HG02759 (cell line): ENCODE data around the gene PSORS1C1.
"Not testable (repeated sequence)": the region's sequence is repeated elsewhere in the genome, so short reads cannot be mapped to it uniquely, and the experiment has no call there.

Experiments
- ATAC-seq: cut with Tn5 transposase; IDR thresholded peaks from one replicate; pipeline ENCODE4 v1.9.1; 2021; ENCODE audit warnings: mild to moderate bottlenecking, moderate library complexity; ENCODE audit not compliant: unreplicated experiment

The PSORS1C1 gene, protein sequence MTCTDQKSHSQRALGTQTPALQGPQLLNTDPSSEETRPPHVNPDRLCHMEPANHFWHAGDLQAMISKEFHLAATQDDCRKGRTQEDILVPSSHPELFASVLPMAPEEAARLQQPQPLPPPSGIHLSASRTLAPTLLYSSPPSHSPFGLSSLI

DNA sequence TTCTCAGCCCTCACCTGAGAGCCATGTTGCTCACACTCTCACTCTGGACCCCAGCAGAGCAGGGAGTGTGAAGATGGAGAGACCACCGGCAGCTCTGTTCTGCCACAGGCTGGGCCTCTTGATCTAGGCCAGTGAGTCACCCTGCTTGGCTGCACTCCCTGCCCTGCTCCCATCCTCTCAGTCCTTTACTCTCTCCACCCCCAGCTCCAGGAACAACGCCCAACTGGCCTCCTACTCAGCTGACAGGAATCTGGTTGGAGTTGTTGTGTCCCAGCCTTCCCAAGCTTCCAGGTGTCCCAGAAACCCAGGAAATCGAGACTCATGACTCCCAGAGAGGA is at the start of gene PSORS1C1:
PSORS1C1 (plus strand) TSS at position 260 of the 338 bp plus-strand sequence. CDS start 14,833 bp downstream, outside the sequence.
- ATAC-seq = no peak

DNA sequence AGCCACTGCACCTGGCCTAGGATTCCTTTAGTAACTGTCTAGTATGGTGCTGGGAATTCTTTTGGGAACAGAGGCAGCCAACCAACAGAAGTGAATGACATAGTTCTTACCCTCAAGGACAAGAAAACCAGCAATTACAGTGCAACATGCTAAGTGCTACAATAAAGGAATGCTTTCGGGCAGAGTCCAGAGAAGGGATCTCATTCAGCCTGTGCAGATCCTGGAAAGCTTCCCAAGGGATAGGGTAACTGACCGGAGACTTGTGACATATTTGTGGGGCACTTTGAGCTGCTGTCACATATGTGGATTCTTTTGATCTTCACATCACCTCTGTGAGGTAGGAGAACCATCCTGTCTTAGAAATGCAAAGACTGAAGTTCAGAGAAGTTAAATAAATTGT is 49.0 kb upstream of the PSORS1C1 start:
- ATAC-seq = no peak

DNA sequence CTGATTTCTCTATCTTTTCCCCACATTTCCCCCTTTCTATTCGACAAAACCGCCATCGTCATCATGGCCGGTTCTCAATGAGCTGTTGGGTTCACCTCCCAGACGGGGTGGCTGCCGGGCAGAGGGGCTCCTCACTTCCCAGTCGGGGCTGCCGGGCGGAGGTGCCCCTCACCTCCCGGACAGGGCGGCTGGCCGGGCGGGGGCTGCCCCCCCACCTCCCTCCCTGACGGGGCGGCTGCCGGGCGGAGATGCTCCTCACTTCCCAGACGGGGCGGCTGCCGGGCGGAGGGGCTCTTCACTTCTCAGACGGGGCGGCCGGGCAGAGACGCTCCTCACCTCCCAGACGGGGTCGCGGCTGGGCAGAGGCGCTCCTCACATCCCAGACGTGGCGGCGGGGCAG is 47.6 kb upstream of the PSORS1C1 start:
- ATAC-seq = not testable (repeated sequence)

DNA sequence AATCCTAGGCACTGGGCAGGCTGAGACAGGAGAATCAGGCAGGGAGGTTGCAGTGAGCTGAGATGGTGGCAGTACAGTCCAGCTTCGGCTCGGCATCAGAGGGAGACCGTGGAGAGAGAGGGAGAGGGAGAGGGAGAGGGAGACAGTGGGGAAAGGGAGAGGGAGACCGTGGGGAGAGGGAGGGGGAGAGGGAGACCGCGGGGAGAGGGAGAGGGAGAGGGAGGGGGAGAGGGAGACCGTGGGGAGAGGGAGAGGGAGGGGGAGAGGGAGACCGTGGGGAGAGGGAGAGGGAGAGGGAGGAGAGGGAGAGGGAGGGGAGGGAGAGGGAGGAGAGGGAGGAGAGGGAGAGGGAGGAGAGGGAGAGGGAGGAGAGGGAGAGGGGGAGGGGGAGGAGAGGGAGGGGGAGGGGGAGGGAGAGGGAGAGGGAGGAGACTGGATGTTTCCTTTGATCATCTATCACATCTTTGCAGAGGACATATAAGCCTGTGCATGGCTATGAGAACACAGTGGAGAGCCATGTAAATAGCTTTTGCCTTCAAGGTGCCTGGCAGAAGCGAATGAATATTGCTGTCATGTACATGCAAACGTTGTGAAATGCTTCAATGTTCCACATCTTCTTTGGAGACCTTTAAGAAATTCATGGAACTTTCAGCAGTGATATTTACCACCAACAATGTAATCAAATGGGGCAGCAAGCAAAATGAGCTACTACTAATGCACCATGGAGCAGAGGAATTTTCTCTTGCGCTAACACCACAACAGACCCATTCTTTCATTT is 46.5 kb upstream of the PSORS1C1 start:
- not testable (repeated sequence) for ATAC-seq

DNA sequence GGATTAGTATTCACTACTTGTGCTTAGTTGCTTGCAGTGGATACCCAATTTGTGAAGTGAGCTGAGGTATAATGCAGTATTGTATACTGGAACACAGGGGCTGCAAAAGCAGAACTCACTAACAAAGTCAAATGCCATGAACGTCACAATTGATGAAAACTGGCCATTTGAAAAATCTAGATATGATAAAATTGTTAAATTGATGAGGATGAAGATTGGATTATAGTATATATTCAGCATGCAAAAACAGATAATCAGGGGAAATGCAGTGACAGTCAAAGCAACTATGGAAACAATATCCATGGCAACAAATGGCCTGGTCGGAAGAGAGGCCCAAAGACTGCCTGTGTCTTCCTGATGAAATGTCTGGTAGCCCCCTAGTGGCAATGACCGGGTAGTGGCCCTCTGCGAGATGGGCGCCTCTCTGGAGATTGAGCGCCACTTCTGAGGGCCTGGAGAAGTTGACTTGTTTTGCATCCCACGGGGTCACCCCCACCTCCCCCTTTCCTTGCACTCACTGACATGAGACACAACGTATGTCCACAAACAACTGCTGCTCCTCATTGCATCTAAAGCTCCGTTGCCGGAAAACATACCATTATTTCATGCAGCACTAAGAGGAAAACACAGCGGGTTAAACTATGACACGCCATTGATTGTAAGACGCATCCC is 45.8 kb upstream of the PSORS1C1 start:
- no peak for ATAC-seq

DNA sequence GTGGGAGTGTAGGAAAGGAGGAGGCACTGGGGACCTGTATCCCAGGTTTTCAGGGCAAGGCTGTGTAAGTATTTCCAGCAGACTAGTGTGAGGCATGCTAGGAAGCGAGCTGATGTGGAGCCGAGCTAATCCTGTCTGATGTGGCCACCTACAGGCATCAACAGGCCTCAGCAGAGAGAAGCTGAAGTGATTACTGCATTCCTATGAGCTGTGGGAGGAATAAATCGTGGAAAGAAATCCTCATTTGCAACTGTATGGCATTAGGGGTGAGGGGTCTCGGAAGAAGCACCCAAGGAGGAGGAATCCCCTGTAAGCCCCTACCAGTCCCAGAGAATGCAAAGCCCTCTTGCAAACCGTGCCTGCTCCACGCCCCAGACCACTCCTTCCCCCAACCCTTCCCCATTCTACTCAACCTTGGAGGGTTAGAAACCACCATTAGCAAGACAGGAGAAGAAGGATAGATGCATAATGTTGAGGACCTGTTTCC is 43.8 kb upstream of the PSORS1C1 start:
- ATAC-seq = no peak

DNA sequence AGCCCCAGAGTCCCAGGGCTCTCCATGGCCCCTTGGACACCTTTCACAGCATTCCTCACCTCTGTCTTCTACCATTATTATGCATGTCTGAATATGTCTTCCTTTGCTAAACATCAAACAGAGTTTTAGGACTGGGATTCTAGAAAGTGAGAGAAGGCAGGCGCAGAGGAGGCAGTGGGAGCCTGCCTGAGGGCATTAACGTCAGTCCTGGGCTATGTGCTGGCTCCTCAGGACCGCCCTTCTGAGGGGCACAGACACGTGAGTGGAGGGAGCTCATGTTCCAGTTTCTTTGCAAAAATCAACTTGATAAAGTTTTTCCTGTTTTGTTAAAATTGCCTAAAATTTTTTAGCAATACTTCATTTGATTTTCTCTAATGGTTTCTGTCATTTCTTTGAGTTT is 40.2 kb upstream of the PSORS1C1 start:
- ATAC-seq = no peak

DNA sequence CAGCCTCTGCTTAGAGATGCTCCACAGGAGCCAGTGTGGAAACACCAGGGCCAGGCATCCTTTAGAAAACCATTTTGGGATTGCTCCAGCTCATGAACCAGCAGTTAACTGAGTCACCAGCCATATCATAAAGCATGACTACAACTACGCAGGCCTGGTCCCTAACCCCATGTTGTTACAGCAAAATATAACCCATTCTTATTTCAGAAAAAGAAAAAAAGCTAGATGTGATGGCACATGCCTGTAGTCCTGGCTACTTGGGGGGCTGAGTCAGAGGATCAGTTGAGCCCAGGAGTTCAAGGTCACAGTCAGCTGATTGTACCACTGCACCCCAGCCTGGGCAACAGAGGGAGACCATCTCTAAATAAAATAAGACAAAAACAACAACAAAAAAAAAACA is 39.1 kb upstream of the PSORS1C1 start:
- no peak for ATAC-seq

DNA sequence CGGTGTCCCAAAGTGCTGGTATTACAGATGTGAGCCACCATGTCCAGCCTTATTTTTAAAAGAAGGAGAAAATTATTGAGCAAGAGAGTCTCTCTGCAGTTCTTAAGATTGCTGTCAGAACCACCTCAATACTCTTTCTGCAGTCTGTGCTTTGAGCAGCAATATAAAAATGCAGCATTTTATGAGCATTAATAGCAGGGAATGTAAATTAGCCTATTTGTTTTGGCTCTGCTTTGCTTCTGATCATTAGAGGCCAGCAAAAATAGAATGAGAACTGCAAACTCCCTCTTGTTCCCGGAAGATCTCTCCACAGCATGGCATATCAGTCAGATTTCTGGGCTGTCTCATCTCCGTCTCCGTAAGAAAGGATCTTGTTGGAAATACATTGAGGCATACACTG is 38.0 kb upstream of the PSORS1C1 start:
- ATAC-seq = no peak

DNA sequence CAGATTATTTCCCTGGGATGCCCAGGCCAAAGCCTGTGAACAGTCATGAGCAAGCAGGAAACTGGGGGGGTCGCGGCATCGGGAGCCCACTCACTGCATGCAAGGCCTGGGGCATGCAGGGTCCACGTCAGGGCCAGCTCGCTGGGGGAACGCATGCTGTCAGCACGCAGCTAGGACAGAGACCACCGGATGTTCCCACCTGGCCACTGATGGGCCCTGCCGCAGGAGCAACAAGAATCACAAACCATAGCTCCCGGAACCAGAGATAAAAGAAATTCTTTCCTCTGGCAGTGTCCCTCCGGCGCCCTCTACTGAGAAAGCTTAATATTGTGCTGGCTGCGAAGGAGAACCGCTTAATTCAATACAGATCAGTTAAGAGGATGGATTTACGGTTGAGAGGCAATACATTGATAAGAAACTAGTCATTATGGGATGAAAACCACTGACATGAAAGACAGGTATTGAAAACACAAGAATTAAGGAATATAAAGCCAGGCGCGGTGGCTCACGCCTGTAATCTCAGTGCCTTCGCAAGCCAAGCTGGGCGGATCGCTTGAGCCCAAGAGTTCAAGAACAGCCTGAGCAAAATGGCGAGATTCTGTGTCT is 34.8 kb upstream of the PSORS1C1 start:
- ATAC-seq = no peak

DNA sequence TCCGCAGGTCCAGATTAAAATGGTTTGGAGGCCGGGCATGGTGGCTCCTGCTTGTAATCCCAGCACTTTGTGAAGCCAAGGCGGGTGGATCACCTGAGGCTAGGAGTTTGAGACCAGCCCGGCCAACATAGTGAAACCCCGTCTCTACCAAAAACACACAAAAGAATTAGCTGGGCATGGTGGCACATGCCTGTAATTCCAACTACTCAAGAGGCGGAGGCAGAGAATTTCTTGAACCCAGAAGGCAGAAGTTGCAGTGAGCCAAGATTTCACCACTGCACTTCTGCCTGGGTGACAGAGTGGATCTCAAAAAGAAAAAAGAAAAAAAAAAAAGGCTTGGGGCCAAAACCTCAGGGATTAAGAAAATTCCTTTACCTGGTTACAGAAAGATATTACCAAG is 32.7 kb upstream of the PSORS1C1 start:
- no peak for ATAC-seq

DNA sequence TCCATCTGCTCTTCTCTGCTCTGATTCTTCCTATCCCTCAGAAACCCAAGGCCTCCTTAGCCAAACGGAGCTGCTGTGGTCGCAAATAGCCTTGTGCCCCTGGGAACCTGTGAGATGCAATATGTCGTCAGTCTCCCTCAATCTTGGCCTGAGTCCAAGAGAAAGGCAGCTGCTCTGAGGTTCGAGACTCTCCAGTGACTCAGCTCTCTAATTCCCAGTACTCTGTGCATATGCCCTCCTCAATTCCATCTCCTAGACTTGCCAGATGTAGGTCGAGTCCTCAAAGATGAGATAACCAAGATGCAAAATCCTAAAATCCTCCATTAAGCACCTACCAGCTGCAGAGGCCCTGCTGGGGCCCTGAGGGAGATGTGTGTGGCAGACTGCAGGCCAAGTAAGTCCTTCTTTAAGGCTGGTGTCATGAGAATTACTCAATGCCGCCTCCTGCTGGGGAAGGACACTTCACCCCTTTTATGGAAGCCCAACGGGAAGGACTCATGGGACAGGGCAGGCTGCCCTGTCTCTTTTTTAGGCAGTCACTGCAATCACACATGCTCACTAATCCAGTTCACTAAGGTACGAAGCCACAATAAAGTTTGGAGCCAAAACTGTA is 30.8 kb upstream of the PSORS1C1 start:
- no peak for ATAC-seq

DNA sequence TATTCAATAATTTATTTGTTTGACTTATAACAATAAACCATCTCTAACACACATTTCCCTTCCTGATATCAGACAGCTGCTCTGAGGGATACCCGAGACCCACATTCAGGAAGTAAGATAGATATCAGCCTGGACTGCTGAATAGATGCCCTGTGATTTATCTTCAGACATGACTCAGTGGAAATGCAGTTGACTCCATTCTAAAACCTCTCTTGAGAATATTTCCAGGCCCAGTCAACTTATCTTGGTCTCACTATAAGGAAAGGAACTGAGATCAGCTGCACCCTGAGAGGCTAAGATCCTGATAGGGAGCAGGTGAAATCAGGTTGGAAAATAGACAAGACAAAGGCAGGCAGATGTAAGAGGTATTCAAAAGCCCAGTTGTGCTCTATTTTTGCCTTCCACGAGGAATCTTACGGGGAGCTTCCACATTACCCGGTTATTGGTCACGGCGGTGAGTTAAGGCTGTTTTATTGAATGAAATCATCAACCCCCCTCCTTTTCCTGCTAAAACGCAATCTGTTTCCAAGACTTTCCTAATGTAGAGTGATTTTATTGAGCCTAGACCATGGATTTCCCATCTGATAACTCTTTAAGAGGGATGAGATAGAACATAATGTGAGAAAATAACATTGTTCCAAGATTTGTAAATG is 27.7 kb upstream of the PSORS1C1 start:
- no peak for ATAC-seq

DNA sequence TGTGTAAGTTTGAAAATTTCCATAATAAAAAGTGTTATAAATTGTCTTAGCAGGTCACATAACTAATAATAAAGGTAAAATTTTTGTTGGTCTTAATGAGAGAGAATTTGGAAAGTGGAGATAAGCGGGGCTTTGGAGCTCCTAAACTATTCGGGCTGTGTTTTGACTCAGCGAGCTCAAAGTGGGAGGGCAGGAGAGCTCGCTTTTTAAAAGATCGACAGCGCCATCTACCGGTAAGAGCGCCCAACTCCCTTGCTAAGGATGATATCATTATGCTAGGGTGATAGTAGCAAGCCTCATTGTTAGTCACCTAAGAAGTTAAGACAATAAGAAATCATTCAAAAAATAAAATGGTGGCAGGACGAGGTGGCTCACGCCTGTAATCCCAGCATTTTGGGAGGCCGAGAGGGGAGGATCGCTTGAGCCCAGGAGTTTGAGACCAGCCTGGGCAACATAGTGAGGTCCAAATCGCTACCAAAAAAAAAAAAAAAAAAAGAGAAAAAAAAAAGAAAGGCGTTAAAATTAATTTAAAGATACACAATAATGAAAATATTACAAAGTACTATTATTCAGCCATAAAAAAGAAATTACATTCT is 27.0 kb upstream of the PSORS1C1 start:
- no peak for ATAC-seq

DNA sequence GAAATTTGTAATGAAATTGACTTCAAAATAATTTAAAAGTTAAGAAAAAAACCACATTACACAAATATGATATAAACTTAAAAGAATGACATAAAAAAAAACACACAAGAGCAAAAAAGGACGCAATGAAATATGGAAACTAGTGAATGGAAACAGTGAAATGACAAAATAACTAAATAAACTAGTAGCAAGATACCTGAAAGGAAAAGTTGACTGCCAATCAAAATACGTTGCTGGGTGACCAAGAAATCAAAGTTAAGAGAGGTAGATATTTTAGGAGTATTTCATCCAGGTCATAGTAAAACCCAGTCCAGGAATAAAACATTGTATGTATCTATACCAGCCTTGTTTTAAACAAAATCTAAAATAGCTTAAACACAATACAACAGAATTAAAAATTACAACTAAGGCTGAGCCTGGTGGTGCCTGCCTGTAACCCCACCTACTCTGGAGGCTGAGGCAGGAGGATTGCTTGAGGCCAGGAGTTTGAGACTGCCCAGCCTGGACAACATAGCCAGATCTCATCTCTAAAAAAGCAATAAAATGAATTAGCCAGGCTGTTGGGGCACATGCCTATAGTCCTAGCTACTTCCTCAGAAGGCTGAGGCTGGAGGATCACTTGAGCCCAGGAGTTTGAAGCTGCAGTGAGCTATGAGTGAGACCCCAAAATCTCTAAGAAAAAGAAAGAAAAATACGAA is 24.2 kb upstream of the PSORS1C1 start:
- no peak for ATAC-seq

DNA sequence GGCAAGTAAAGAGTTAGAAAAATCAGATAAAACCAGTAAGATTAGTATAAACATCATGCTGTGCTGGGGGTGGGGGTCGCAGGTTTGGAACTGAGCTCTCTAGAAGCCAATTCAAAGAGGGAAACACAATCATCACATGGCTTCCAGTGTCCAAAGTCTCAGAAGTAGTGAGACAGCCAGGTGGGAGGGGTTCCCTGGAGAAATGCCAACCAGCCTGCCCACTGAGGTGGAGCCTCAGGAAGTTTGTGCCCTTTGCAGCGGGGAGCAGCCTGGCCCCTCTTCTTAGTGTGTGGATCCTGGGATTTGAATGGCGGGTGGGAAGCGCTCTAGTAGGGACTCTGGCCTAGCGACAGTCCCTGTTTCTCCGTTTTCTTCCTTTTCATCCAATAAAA is 23.6 kb upstream of the PSORS1C1 start:
- ATAC-seq = no peak

DNA sequence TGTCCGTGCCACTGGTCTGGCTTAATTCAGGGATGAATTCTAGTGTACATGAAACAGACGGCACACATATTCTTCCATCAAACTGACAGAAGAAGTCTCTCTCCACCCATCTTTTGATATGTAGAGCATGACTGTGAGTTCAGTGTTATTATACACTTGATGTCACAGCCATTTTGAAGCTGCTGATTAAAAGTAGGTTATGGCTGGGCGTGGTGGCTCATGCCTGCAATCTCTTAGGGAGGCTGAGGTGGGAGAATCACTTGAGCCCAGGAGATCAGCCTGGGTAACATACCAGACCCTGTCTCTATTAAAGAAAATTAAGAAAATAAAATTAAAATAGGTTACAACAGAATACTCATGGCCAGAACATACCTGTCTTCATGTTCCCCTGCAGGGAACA is 22.9 kb upstream of the PSORS1C1 start:
- ATAC-seq = no peak

DNA sequence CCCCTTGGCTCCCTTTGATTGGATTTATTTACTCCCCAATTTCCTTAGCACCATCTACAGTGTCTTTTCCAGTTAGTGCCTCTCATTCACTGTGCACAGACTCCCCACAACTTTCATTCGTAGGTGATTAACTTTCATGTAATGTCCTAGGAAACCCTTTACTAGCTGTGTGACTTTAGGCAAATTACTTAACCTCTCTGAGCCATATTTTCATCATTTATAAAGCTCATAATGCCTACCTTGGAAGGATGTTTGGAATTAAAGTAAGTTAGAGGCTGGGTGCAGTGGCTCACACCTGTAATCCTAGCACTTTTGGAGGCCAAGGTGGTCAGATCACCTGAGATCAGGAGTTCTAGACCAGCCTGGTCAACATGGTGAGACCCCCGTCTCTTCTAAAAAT is 22.4 kb upstream of the PSORS1C1 start:
- ATAC-seq = no peak

DNA sequence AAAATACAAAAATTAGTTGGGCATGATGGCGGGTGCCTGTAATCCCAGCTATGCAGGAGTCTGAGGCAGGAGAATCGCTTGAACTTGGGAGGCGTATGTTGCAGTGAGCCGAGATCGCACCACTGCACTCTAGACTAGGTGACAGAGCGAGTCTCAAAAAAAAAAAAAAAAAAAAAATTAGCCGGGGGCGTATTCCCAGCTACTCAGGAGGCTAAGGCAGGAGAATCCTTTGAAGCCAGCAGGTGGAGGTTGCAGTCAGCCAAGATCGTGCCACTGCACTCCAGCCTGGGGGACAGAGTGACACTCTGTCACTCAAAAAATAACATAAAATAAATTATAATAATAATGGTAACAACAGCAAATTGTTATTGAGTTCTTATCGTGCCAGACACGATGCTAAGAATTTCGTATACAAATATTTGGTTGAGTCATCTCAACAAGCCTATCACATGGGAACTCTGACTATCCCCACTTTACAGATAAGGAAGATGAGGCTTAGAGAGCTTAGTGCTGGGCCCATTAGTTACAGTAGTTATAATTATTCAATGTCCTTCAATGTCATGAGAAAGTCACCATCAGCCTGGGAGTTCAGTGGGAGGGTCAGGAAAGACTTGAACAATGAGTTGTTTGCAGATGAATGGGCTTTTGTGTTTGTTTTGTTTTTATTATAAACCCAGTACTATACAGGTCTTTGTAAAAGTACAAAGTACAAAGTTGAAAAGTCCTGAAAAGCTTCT is 21.7 kb upstream of the PSORS1C1 start:
- no peak for ATAC-seq
